Measurements from ENCODE around the gene FAM83C. TPM values are rescaled to one million over a fixed set of nuclear protein-coding genes. Genes with fewer than 3 reads are reported as not detected.
A peak's percentile ranks its signal among the peaks of the same experiment; 100 is the strongest.

Gene FAM83C
- total and polyA plus RNA-seq, 2 donors (not counting 1 experiment from before 2014, with no cell fraction given): 0.02 TPM; not detected in 1

DNA sequence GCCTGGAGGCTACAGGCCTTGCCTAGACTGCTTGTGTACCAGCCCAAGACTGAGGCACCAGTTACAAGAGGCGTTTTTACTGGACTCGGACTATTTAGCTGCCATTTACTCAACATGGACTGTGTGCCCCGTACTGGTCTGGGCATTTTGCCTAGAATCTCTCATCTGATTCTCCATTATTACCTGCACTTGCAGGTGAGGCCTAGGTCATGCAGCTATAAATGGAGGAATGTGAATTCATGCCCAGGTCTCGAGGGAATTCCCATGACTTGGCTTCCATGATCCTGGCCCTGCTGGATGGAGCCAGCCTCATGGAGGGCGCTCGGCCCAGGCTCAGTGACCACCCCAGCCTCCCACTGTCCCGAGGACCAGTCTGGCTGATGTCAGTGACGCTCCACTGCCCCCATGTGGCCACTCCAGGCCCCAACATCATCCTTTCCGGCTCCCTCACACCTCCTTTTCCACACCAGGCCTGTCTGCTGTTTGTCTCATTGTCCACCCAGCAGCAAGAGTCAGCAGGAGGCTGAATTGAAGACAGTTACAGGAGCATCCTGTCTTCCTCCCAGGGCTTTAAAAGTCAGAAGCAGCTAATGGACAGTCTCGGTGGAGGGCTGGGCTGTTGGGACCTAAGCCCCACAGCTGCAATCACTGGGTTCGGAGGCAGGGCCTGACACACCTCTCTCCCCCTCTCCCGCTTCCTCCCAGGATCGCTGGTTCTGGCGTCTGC lies 23.0 kb downstream of the FAM83C start:
- H3K27ac ChIP-seq (ENCODE audit: insufficient read depth, low read length): no peak overlapping the region
- peaks cover 6% of the 10 kb centered on the region for H3K36me3 ChIP-seq (ENCODE audit: control insufficient read depth, insufficient read depth, low read length)
- H3K4me2 ChIP-seq (ENCODE audit: extremely low read depth, insufficient read depth, low read length): no peak overlapping the region
- TF ChIP-seq, protein P1, sequence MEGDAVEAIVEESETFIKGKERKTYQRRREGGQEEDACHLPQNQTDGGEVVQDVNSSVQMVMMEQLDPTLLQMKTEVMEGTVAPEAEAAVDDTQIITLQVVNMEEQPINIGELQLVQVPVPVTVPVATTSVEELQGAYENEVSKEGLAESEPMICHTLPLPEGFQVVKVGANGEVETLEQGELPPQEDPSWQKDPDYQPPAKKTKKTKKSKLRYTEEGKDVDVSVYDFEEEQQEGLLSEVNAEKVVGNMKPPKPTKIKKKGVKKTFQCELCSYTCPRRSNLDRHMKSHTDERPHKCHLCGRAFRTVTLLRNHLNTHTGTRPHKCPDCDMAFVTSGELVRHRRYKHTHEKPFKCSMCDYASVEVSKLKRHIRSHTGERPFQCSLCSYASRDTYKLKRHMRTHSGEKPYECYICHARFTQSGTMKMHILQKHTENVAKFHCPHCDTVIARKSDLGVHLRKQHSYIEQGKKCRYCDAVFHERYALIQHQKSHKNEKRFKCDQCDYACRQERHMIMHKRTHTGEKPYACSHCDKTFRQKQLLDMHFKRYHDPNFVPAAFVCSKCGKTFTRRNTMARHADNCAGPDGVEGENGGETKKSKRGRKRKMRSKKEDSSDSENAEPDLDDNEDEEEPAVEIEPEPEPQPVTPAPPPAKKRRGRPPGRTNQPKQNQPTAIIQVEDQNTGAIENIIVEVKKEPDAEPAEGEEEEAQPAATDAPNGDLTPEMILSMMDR (conservative IDR thresholded peaks at IDR 0.05 in 1 of 2, IDR thresholded peaks at IDR 0.05 in 1 of 2; ENCODE audit: low read depth in 1 of 2, low read length in 2 of 2): peak; percentile 76 to 82
- TF ChIP-seq EZH2 (IDR thresholded peaks at IDR 0.05; ENCODE audit: low read length, missing control alignments): no peak
- H3K9me3 ChIP-seq (ENCODE audit: control insufficient read depth, insufficient read depth, low read depth, low read length): no peaks in the 10 kb centered on the region
- no peaks in the 10 kb centered on the region for H3K79me2 ChIP-seq (ENCODE audit: control insufficient read depth, insufficient read depth, low read length)
- no peak overlapping the region for H3K4me3 ChIP-seq (replicated peaks in 1 of 4; ENCODE audit: control extremely low read depth in 1 of 4, insufficient read depth in 1 of 4, low read depth in 3 of 4, low read length in 4 of 4)
- peaks cover 3% of the 10 kb centered on the region for H3K4me1 ChIP-seq (ENCODE audit: control insufficient read depth, extremely low read depth, insufficient read depth, low read length)
- no peak overlapping the region for H3K9ac ChIP-seq (ENCODE audit: insufficient read depth, low read length)
- H3K27me3 ChIP-seq (ENCODE audit: control insufficient read depth, insufficient read depth, low read length): no peaks in the 10 kb centered on the region
- peak; percentile 45 to 48 for DNase-seq (ENCODE audit: low read depth in 2 of 2)
- H4K20me1 ChIP-seq (ENCODE audit: control insufficient read depth, extremely low read depth, insufficient read depth, low read length): no peaks in the 10 kb centered on the region
- no peak overlapping the region for H2AFZ ChIP-seq (ENCODE audit: low read length)

DNA sequence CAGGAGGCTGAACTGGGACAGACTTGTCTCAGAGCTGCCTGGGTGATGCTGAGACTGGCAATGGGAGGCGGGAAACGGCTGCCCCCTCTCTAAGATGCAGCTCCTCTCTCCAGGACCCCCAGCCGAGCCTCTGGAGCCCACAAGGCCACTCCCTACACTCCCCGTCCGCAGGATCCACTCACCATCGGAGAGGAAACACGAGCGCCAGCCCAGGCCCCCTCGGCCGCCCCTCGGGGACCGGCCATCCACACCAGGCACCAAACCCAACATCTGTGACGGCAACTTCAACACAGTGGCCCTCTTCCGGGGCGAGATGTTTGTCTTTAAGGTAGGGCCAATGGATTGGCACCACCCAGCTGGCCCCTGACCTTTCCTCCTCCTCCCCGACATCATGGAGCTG lies 25.1 kb downstream of the FAM83C start:
- Histone ChIP-seq H3K4me1 (ENCODE audit: control insufficient read depth, extremely low read depth, insufficient read depth, low read length) (peaks cover 3% of the 10 kb centered on the region), H3K4me3 (replicated peaks in 1 of 4; ENCODE audit: control extremely low read depth in 1 of 4, insufficient read depth in 1 of 4, low read depth in 3 of 4, low read length in 4 of 4) (no peak overlapping the region), H3K36me3 (ENCODE audit: control insufficient read depth, insufficient read depth, low read length) (peaks cover 3% of the 10 kb centered on the region), H3K4me2 (ENCODE audit: extremely low read depth, insufficient read depth, low read length) (no peak overlapping the region), H3K9me3 (ENCODE audit: control insufficient read depth, insufficient read depth, low read depth, low read length) (no peaks in the 10 kb centered on the region), H3K27me3 (ENCODE audit: control insufficient read depth, insufficient read depth, low read length) (no peaks in the 10 kb centered on the region), H3K27ac (ENCODE audit: insufficient read depth, low read length) (no peak overlapping the region), H3K9ac (ENCODE audit: insufficient read depth, low read length) (no peak overlapping the region), H2AFZ (ENCODE audit: low read length) (no peak overlapping the region), H3K79me2 (ENCODE audit: control insufficient read depth, insufficient read depth, low read length) (no peaks in the 10 kb centered on the region), H4K20me1 (ENCODE audit: control insufficient read depth, extremely low read depth, insufficient read depth, low read length) (no peaks in the 10 kb centered on the region)
- TF ChIP-seq, protein P1 (conservative IDR thresholded peaks at IDR 0.05 in 1 of 2, IDR thresholded peaks at IDR 0.05 in 1 of 2; ENCODE audit: low read depth in 1 of 2, low read length in 2 of 2): no peak
- TF ChIP-seq EZH2 (IDR thresholded peaks at IDR 0.05; ENCODE audit: low read length, missing control alignments): no peak
- DNase-seq (ENCODE audit: low read depth in 2 of 2): no peak

DNA sequence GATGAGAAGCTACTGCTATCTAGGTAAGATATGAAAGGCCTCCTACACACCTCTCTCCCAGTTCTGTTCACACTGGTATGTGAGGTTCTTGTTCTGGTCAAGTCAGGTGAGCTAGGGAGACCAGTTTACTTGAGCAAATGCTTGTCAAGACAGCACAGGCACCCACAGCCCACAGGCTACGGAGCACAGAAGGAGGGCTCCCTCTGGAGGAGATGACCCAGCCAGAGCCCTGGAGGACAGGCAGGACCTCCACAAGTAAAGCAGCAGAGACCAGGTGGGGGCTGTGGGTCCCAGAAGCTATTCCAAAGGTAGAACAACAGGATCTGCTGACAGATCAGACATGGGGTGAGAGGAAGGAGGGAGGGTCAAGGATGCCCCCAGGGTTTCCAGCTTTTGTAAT lies 27.5 kb downstream of the FAM83C start:
- Histone ChIP-seq H3K27me3 (ENCODE audit: control insufficient read depth, insufficient read depth, low read length) (no peaks in the 10 kb centered on the region), H3K79me2 (ENCODE audit: control insufficient read depth, insufficient read depth, low read length) (no peaks in the 10 kb centered on the region), H3K4me3 (replicated peaks in 1 of 4; ENCODE audit: control extremely low read depth in 1 of 4, insufficient read depth in 1 of 4, low read depth in 3 of 4, low read length in 4 of 4) (no peak overlapping the region), H3K4me2 (ENCODE audit: extremely low read depth, insufficient read depth, low read length) (no peak overlapping the region), H2AFZ (ENCODE audit: low read length) (no peak overlapping the region), H3K27ac (ENCODE audit: insufficient read depth, low read length) (no peak overlapping the region), H3K9me3 (ENCODE audit: control insufficient read depth, insufficient read depth, low read depth, low read length) (no peaks in the 10 kb centered on the region), H3K4me1 (ENCODE audit: control insufficient read depth, extremely low read depth, insufficient read depth, low read length) (no peaks in the 10 kb centered on the region), H3K9ac (ENCODE audit: insufficient read depth, low read length) (no peak overlapping the region), H4K20me1 (ENCODE audit: control insufficient read depth, extremely low read depth, insufficient read depth, low read length) (no peaks in the 10 kb centered on the region), H3K36me3 (ENCODE audit: control insufficient read depth, insufficient read depth, low read length) (peaks cover 3% of the 10 kb centered on the region)
- DNase-seq (ENCODE audit: low read depth in 2 of 2): peak in 1 of 2 donors; percentile 59
- TF ChIP-seq, protein P1 (conservative IDR thresholded peaks at IDR 0.05 in 1 of 2, IDR thresholded peaks at IDR 0.05 in 1 of 2; ENCODE audit: low read depth in 1 of 2, low read length in 2 of 2): peak in 1 of 2 donors; percentile 3
- no peak for TF ChIP-seq EZH2 (IDR thresholded peaks at IDR 0.05; ENCODE audit: low read length, missing control alignments)

Measured in fibroblast of lung (primary cell).